Vagina (tissue), 2 donors: ENCODE measurements around the gene ALG12.

Source experiments
- CTCF ChIP-seq, 3 experiments: fragments of 450-650 bp in 2 of 3; fragments of 200-600 bp in 1 of 3; sonication (generic) in 1 of 3; IDR thresholded peaks; one replicate each; pipeline ENCODE4 v1.5.1; 2017 to 2019; ENCODE audit warnings: antibody characterized with exemption in 3 of 3, mild to moderate bottlenecking in 2 of 3, moderate library complexity in 2 of 3
- POLR2A ChIP-seq, 2 donors: fragments of 450-650 bp; IDR thresholded peaks; one replicate each; pipeline ENCODE4 v1.6.1; 2017; ENCODE audit warnings: antibody characterized with exemption in 2 of 2, mild to moderate bottlenecking in 2 of 2, moderate library complexity in 2 of 2

GRCh38 chr22:49943771-49944398, 25.6 kb upstream of the ALG12 start:
- no peak for TF ChIP-seq CTCF (IDR thresholded peaks at IDR 0.05)
- TF ChIP-seq POLR2A (IDR thresholded peaks at IDR 0.05) = no peak
